Stimulated activated CD8-positive, alpha-beta memory T cell treated with anti-CD3 and anti-CD28 coated beads, Interleukin-12 subunit alpha, Interleukin-12 subunit beta, amount 100 ng/mL, for 1 hour (primary cell): Measurements from ENCODE around the gene SYNC.
"Not testable (repeated sequence)": the region's sequence is repeated elsewhere in the genome, so short reads cannot be mapped to it uniquely, and the experiment has no call there.

Experiments used
- DNase-seq: peaks from one replicate; pipeline ENCODE4 v3.0.0-alpha.2; 2020; ENCODE audit warnings: low read depth

The SYNC gene

DNA sequence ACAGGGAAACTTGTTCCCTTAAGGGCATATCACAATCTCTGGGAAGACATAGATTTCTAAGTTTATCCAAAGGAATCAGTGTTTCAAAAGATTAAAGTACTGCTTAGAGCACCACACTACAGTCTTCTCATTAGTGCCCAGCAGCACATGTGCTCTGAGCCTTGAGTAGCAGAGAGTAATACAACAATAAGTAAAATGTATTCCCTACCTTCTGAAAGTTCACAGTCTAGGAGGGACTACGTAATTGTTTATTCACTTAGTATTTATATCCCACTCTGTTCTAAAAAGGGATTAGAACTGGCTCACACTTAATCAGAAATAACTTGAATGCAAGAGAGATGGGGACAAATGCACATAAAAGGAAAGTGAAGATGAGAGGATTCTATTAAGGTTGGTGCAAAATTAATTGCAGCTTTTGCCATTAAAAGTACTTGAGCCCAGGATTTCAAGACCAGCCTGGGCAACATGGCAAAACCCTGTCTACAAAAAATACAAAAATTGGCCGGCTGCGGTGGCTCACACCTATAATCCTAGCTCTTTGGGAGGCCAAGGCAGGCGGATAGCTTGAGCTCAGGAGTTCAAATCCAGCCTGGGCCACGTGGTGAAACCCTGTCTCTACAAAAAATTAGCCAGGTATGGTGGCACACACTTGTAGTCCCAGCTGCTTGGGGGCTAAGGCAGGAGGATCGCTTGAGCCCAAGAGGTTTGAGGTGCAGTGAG is 9.0 kb downstream of the SYNC start:
- no peak for DNase-seq

- DNase-seq, result no peak
These were observed 16.2 kb downstream of the SYNC start for GRCh38 chr1:32686387-32686786.

DNA sequence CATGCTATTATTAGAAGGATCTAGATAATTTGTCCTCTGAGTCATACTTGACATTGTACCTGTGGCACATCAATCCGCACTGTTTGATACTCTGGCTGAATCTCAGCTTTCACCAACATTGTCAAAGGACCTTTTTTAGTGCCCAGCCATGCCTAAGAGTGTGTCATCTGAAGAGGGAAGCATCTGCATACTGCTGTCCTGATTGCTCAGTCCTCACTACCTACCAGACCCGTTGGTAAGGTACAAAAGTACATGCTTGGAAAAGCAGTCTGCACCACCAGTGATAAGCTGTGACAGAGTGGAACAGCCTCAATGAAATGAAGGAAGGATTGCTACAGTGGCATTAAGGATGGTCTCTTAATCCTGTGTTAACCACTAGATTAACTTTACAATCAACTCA is 17.1 kb downstream of the SYNC start:
- no peak for DNase-seq

GRCh38 chr1:32684167-32684811 is 18.3 kb downstream of the SYNC start:
- no peak for DNase-seq

DNA sequence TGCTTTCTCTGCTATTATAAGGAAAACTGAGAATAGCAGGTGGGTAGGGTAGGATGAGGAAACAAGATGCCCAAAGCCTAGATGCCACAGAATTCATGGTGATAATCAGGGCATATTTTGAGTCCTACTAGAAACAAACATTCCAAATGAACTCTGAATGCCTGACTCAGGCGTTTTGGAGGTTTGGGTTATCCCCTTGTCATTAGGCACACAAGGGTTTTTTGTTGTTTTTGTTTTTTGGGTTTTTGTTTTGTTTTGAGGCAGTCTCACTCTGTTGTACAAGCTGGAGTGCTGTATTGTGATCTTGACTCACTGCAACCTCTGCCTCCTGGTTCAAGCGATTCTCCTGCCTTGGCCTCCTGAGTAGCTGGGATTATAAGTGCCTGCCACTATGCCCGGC is 19.2 kb downstream of the SYNC start:
- DNase-seq, result no peak

DNA sequence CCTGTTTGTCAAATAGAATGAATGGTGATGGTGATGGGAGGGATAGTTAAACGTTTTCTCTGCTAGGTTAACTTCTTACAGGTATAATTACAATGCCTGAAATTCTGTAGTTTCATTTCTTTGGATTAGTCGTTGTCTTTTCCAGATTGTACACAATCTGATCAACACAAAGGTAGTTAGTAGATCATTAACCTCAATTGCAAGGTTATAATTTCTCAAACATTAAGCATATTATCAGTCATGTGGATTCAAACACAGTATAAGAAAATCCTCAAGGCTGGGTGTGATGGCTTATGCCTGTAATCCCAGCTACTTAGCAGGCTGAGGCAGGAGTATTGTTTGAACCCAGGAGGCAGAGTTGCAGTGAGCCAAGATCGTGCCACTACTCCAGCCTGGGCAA is 20.6 kb downstream of the SYNC start:
- no peak for DNase-seq

DNA sequence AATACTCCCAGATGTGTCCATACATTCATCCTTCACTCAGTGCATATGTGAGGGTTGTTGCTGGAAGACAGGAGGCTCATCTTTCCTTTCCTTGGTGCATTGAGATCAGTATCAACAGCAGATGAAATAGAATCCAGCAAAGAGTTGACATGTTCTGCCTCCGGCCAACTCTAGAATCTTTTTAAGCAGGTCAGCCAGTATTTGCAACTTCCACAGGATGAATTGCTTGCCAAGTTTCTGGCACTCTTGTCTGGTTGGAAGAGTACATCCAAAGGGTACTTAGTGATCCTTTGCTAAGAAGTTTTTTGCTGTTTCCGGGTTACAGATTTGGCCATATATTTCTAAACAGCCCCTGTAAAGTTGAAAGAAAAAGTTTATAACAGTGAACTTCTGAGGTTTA is 21.1 kb downstream of the SYNC start:
- no peak for DNase-seq

GRCh38 chr1:32680642-32681041 is 21.9 kb downstream of the SYNC start:
- DNase-seq, result no peak

- DNase-seq, result not testable (repeated sequence)
These were observed 22.6 kb downstream of the SYNC start for GRCh38 chr1:32679993-32680392.

GRCh38 chr1:32676945-32677344 is 25.6 kb downstream of the SYNC start:
- no peak for DNase-seq

DNA sequence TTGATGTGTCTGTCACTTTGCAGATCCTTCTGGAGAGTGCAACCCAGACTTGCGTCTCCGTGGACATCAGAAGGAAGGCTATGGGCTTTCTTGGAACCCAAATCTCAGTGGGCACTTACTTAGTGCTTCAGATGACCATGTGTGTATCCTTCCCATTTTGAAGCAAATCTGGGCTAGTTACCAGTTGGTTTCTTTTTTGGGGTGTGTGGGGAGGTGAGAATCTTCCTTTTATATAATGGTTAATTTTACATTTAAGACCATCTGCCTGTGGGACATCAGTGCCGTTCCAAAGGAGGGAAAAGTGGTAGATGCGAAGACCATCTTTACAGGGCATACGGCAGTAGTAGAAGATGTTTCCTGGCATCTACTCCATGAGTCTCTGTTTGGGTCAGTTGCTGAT is 33.9 kb downstream of the SYNC start:
- not testable (repeated sequence) for DNase-seq

DNA sequence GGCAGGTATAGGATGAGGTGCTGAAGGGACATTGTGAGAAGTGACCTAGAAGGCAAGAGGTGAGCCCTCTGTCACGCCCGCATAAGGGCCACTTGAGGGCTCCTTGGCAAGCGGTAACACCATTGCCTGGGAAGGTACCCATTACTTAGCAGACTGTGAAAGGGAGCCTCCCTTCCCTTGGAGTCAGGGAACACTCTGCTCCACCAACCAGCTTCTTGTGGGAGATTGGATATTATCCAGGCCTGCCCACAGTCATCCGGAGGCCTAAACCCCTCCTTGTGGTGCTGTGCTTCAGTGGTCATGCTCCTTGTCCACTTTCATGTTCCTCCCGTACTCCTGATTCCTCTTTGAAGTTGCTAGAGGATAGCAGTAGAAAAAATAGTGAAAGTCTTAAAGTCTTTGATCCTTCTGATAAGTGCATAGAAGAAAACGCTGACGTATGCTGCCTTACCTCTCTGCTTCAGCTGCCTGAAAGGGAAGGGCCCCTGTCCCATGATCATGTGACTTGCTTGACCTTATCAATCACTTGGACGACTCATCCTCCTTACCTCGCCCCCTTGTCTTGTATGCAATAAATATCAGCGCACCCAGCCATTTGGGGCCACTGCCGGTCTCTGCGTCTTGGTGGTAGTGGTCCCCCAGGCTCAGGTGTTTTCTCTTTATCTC is 35.5 kb downstream of the SYNC start:
- no peak for DNase-seq

DNA sequence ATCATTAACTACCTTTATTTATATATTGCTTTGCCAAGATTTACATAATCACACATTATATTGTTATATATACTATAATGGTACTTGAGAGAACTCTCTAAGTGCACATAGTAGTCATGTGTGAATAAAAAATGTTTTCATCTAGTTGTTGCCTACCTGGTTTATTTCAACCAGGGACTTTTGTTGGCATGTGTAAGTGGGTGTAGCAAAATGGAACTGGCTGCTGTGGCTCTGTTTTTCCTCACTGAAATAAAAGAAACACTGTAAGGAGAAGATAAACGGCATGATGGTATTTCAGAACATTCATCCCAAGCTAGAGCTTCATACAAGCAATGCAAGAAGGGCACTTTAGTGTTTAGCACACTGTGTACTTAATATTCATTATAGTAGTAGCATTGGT is 36.7 kb downstream of the SYNC start:
- no peak for DNase-seq

DNA sequence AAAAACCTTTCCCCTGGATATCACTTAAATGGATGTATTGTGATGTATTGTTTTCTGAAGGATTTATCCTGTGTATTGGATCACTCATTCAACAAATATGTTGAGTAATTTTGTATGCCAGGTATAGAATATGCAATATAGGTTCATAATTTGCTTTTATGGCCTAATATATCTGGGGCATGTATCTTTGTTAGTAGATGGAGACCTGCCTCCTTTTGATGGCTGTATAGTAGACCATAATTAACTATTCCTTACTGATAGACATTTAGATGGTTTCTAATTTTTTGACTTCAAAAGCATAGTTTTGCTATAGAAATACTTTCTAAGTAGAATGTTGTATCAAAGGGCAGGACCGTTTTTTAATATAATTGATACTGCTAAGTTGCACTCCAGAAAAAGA is 43.0 kb downstream of the SYNC start:
- DNase-seq, result no peak

DNA sequence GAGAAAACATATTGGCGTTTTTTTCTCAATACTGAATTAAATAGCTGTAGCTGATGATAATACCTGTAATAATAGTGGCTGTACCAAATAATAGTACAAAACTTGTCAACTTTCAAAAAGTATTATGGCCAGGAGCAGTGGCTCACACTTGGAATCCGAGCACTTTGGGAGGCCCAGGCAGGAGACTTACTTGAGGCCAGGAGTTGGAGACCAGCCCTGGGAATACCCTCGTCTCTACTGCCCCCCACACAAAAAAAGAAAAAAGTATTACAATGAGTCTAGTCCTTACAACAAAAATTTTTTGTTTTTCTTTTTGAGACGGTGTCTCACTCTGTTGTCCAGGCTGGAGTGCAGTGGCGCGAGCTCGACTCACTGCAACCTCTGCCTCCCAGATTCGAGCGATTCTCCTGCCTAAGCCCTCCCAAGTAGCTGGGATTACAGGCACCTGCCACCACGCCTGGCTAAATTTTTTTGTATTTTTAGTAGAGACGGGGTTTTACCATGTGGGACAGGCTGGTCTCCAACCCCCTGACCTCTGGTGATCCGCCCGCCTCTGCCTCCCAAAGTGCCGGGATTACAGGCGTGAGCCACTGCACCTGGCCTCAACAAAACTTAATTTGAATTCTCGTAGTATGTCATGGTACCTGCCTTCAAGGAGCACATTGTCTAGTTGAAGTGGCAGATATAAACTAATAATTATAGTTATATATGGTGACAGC is 50.2 kb downstream of the SYNC start:
- no peak for DNase-seq

- no peak for DNase-seq
These were observed 51.0 kb downstream of the SYNC start for GRCh38 chr1:32651461-32652073.

GRCh38 chr1:32650752-32651460 is 51.7 kb downstream of the SYNC start, which contains the start of gene RBBP4:
Gene RBBP4, plus strand, starts transcription at chr1:32651208. Its CDS starts 99 bp downstream, at chr1:32651307.
- DNase-seq, result peak; percentile 96

DNA sequence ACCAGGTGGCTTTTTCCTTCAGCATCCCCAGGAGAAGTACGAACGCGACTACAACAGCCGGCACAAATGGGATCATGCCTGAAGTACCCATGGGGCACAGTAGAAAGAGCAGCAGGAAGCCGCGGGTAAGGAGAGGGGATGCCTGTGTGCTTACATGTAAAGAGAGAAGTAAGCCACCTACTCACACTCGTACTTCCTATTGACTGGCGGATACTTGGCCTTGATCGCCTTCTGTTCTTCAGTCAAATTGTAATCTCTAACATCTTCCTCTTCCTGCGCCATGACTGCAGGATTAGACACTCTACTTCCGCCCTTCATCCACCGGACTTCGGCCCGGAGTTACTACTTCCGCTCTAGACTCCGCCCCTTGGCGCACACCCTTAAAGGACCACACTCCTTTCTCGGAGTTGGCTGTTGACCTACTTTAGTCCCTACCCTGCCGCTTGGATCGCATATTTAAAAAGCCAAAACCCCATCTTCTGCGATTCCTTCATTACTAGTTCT is 52.3 kb downstream of the SYNC start, which contains the start of gene ZBTB8OS:
Gene ZBTB8OS (minus strand): TSS at position 303 of the 504 bp plus-strand sequence. CDS start 21 bp downstream, at position 282.
- DNase-seq, result peak; percentile 80

DNA sequence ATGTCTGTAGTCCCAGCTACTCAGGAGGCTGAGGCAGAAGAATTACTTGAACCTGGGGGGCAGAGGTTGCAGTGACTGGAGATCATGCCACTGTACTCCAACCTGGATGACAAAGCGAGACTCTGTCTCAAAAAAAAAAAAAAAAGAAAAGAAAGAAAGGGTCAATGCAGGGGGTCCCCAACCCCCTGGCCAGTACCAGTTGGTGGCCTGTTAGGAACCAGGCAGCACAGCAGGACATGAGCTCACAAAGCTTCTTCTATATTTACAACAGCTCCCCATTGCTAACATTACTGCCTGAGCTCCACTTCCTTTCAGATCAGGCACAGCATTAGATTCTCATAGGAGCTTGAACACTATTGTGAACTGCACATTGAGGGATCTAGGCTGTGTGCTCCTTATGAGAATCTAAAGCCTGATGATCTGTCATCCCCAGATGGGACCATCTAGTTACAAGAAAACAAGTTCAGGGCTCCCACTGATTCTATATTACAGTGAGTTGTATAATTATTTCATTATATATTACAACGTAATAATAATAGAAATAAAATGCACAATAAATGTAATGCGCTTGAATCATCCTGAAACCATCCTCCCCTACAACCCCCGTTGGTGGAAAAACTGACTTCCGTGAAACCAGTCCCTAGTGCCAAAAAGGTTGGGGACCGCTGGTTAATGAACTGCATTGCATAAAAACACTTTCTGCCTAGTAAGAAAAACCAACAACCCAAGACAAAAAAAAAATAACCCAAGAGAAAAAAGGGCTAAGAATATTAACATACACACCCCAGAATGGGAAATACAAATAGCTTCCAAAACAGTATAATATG is 55.0 kb downstream of the SYNC start:
- no peak for DNase-seq

DNA sequence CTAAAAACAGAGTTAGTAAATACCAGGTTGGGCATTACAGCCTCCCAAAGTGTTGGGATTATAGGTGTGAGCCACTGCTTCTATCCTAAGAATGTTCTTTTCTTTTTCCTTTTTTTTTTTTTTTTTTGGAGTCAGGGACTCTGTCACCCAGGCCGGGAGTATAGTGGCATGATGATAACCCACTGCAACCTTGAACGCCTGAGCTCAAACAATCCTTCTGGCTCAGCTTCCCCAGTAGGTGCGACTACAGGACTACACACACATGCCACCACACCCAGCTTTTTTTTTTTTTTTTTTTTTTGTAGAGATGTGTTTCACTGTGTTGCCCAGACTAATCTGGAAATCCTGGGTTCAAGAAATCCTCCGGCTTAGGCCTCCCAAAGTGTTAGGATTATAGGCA is 58.1 kb downstream of the SYNC start:
- DNase-seq, result no peak
